Sigmoid colon (tissue), 4 donors: ENCODE measurements around the gene KLK12.

Experiments
- CTCF ChIP-seq, 4 experiments: fragments of 450-650 bp in 3 of 4; fragments of 200-600 bp in 1 of 4; IDR thresholded peaks; one replicate each; pipeline ENCODE4 v1.5.1; 2016 to 2019; ENCODE audit warnings: antibody characterized with exemption in 4 of 4, mild to moderate bottlenecking in 3 of 4, moderate library complexity in 2 of 4
- EP300 ChIP-seq, 4 donors: sonication (generic); formaldehyde crosslinking; IDR thresholded peaks; one replicate each; pipeline ENCODE4 v1.6.1; 2017; ENCODE audit warnings: antibody characterized with exemption in 4 of 4
- POLR2A ChIP-seq, 2 donors: fragments of 450-650 bp; IDR thresholded peaks; one replicate each; pipeline ENCODE4 v1.6.1; 2016; ENCODE audit warnings: antibody characterized with exemption in 2 of 2, mild to moderate bottlenecking in 2 of 2, moderate library complexity in 2 of 2
- POLR2AphosphoS5 ChIP-seq, 4 donors: sonication (generic); formaldehyde crosslinking; IDR thresholded peaks; one replicate each; pipeline ENCODE4 v1.6.1; 2017; ENCODE audit warnings: antibody characterized with exemption in 4 of 4

- TF ChIP-seq POLR2AphosphoS5 (IDR thresholded peaks at IDR 0.05): no peak
- no peak for TF ChIP-seq POLR2A (IDR thresholded peaks at IDR 0.05)
- TF ChIP-seq CTCF (IDR thresholded peaks at IDR 0.05): no peak
- TF ChIP-seq EP300 (IDR thresholded peaks at IDR 0.05): no peak
These were observed 42.2 kb downstream of the KLK12 start for GRCh38 chr19:50992666-50993035.
